Memory B cell (primary cell): ENCODE measurements around the gene NMT1.
"Not testable (repeated sequence)": the region's sequence is repeated elsewhere in the genome, so short reads cannot be mapped to it uniquely, and the experiment has no call there.

Experiments
- ATAC-seq: fragments of 150-1000 bp; cut with Tn5 transposase; 2 replicates; pipeline ENCODE4 v1.10.0; 2021; ENCODE audit warnings: low read depth, mild to moderate bottlenecking, moderate library complexity
- DNase-seq, 2 donors: peaks; one replicate each; pipeline ENCODE4 v3.0.0; 2022; ENCODE audit warnings: low spot score in 2 of 2
- H3K27ac Mint-ChIP-seq: one replicate; pipeline ENCODE4 v1.8.0; 2022; ENCODE audit warnings: mild to moderate bottlenecking, moderate library complexity, mixed read lengths
- H3K27me3 Mint-ChIP-seq: one replicate; pipeline ENCODE4 v1.8.0; 2022; ENCODE audit warnings: mixed read lengths
- H3K36me3 Mint-ChIP-seq: one replicate; pipeline ENCODE4 v1.8.0; 2022; ENCODE audit warnings: mild to moderate bottlenecking, mixed read lengths
- H3K4me1 Mint-ChIP-seq: one replicate; pipeline ENCODE4 v1.8.0; 2022; ENCODE audit warnings: mixed read lengths
- H3K4me3 Mint-ChIP-seq: one replicate; pipeline ENCODE4 v1.8.0; 2022; ENCODE audit warnings: mild to moderate bottlenecking, moderate library complexity, mixed read lengths
- H3K9me3 Mint-ChIP-seq: one replicate; pipeline ENCODE4 v1.8.0; 2022; ENCODE audit warnings: mixed read lengths

NMT1 gene

GRCh38 chr17:45121055-45121454 lies 59.9 kb downstream of the NMT1 start:
- Mint-ChIP-seq H3K4me3 (no peak overlapping the region), H3K27ac (no peak overlapping the region), H3K4me1 (no peaks in the 10 kb centered on the region), H3K36me3 (no peaks in the 10 kb centered on the region), H3K9me3 (no peaks in the 10 kb centered on the region), H3K27me3 (peaks cover 7% of the 10 kb centered on the region)
- ATAC-seq (no peak), DNase-seq (no peak)

GRCh38 chr17:45123076-45123770 lies 62.1 kb downstream of the NMT1 start:
- no peak overlapping the region for H3K27ac Mint-ChIP-seq
- H3K36me3 Mint-ChIP-seq: no peaks in the 10 kb centered on the region
- DNase-seq: no peak
- H3K4me3 Mint-ChIP-seq: no peak overlapping the region
- ATAC-seq: no peak
- no peaks in the 10 kb centered on the region for H3K4me1 Mint-ChIP-seq
- peaks cover 4% of the 10 kb centered on the region for H3K27me3 Mint-ChIP-seq
- no peaks in the 10 kb centered on the region for H3K9me3 Mint-ChIP-seq

DNA sequence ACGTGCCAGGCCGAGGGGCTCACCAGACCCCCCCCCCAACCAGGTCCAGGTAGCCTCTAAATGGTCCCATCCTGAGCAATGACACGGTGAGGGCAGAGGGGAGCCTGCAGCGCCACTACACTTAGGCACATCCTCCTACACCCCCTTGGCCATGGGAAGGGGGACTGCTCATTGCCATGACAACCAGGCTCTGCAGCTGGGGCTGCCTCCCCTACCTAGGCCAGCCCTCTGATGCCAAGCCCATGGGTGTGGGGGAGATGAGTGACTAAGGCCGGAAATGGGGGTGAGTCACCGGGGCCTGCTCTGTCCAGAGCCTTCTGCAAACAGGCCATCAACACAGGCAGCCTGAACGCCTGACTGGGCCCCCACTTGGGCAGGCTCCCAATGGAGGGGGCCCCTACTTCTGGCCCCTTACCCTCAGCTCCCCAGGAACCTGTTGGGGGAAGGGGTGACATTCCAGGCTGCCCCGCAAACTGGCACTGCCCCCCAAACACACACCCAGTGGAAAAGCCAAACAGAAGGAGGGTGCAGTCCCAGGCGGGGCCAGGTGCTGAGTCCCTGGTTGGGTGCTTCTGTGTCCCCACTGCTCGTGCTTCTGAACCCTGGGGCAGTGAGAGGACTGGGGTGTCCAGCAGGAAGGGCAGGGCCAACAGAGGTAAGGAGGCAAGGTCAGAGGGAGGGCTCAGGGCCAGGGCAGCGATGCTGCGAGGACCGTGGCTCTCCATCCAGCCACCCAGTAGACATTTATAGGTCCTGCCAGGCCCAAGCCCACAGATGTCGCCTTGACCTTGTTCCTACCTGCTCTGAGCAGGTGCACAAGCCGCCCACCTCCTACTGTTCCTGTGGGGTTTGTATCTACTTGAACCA lies 63.0 kb downstream of the NMT1 start:
- ATAC-seq (peak; percentile 17), DNase-seq (no peak)
- Mint-ChIP-seq H3K27me3 (peaks cover 4% of the 10 kb centered on the region), H3K27ac (no peak overlapping the region), H3K4me3 (no peak overlapping the region), H3K9me3 (no peaks in the 10 kb centered on the region), H3K4me1 (no peaks in the 10 kb centered on the region), H3K36me3 (no peaks in the 10 kb centered on the region)

DNA sequence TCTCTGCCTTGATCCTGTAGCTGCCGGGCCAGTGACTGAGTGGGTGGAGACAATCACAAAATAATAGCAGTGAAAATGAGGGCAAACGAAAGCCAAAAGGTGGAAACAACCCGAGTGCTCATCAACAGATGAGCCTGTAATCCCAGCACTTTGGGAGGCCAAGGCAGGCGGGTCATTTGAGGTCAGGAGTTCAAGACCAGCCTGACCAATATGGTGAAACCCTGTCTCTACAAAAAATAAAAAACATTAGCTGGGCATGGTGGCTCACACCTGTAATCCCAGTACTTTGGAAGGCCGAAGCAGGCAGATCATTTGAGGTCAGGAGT lies 63.6 kb downstream of the NMT1 start:
- DNase-seq, H3K4me1 Mint-ChIP-seq, ATAC-seq, H3K27me3 Mint-ChIP-seq, H3K36me3 Mint-ChIP-seq, H3K9me3 Mint-ChIP-seq, H3K27ac Mint-ChIP-seq, H3K4me3 Mint-ChIP-seq: not testable (repeated sequence)

DNA sequence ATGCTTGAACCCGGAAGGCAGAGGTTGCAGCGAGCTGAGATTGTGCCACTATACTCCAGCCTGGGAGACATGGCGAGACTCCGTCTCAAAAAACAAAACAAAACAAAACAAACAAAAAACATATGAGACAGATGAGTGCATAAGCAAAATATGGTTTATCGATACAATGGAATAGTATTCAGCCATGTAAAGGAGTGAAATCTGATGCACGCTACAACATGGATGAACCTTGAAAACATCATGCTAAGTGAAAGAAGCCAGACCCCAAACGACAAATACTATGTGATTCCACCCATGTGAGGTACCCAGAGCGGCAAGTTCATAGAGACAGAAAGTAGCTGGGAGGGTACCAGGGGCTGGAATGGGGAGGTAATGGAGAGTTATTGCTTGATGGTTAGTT lies 64.4 kb downstream of the NMT1 start:
- H3K9me3 Mint-ChIP-seq: no peaks in the 10 kb centered on the region
- H3K4me3 Mint-ChIP-seq: no peak overlapping the region
- no peak overlapping the region for H3K27ac Mint-ChIP-seq
- H3K27me3 Mint-ChIP-seq: peaks cover 5% of the 10 kb centered on the region
- DNase-seq (no peak), ATAC-seq (no peak)
- H3K4me1 Mint-ChIP-seq: no peaks in the 10 kb centered on the region
- no peaks in the 10 kb centered on the region for H3K36me3 Mint-ChIP-seq

GRCh38 chr17:45127207-45127547 lies 66.1 kb downstream of the NMT1 start:
- H3K4me1 Mint-ChIP-seq: no peaks in the 10 kb centered on the region
- H3K27me3 Mint-ChIP-seq: peaks cover 2% of the 10 kb centered on the region
- no peaks in the 10 kb centered on the region for H3K9me3 Mint-ChIP-seq
- no peak for DNase-seq
- H3K27ac Mint-ChIP-seq: no peak overlapping the region
- H3K4me3 Mint-ChIP-seq: no peak overlapping the region
- no peaks in the 10 kb centered on the region for H3K36me3 Mint-ChIP-seq
- ATAC-seq: no peak

GRCh38 chr17:45127548-45128300 lies 66.6 kb downstream of the NMT1 start:
- Mint-ChIP-seq H3K9me3 (no peaks in the 10 kb centered on the region), H3K36me3 (no peaks in the 10 kb centered on the region), H3K27ac (no peak overlapping the region), H3K4me1 (no peaks in the 10 kb centered on the region), H3K4me3 (no peak overlapping the region), H3K27me3 (peaks cover 2% of the 10 kb centered on the region)
- no peak for ATAC-seq
- DNase-seq: no peak

DNA sequence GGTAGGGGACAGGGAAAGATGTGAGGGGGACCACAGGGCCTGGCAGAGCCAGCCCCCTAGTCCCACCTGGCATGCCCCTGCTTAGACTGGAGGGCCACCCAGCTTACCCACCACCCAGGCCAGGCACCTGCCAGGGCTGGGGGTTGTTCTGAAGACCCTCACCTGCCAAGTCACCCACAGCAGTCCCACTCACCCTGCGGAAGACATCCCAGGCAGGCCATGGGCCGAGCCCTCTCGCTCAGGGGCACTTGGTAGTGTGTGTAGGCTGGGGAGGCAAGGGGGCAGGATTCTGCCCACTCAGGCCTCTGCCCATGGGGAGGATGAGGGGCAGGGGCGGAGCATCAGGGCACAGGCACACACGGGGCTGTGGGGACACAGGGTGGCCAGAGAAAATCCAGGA lies 67.2 kb downstream of the NMT1 start:
- no peak for ATAC-seq
- H3K4me3 Mint-ChIP-seq: no peak overlapping the region
- H3K36me3 Mint-ChIP-seq: no peaks in the 10 kb centered on the region
- H3K27me3 Mint-ChIP-seq: peaks cover 2% of the 10 kb centered on the region
- H3K4me1 Mint-ChIP-seq: no peaks in the 10 kb centered on the region
- no peak for DNase-seq
- H3K9me3 Mint-ChIP-seq: no peaks in the 10 kb centered on the region
- no peak overlapping the region for H3K27ac Mint-ChIP-seq

GRCh38 chr17:45128989-45129388 lies 67.9 kb downstream of the NMT1 start:
- no peak overlapping the region for H3K4me3 Mint-ChIP-seq
- ATAC-seq (no peak), DNase-seq (no peak)
- no peaks in the 10 kb centered on the region for H3K36me3 Mint-ChIP-seq
- peaks cover 2% of the 10 kb centered on the region for H3K27me3 Mint-ChIP-seq
- H3K4me1 Mint-ChIP-seq: peaks cover 3% of the 10 kb centered on the region
- H3K27ac Mint-ChIP-seq: no peak overlapping the region
- H3K9me3 Mint-ChIP-seq: no peaks in the 10 kb centered on the region

DNA sequence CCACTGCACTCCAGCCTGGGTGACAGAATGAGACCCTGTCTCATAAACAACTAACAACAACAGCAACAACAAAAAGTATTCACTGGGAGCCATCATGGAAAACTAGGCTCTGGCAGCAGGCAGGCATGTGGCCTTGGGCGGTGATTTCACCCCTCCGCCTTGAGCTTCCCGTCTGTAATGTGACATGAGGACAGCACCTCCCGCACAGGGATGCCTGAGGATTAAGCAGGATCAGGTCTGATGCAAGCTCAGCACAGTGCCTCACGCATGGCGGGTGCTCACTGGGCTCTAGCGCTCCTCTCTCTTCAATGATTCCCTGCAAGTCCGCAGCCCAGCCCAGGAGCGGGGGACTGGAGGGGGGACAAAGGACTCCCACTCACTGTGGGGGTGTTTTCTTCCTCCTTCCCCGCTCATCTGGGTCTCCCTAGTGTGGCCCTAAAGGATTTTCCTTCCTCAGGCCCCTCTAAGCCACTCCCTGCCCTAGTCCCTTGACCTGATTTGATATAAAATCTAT lies 68.4 kb downstream of the NMT1 start:
- H3K4me1 Mint-ChIP-seq: peaks cover 3% of the 10 kb centered on the region
- DNase-seq (no peak), ATAC-seq (no peak)
- no peaks in the 10 kb centered on the region for H3K9me3 Mint-ChIP-seq
- H3K27ac Mint-ChIP-seq: no peak overlapping the region
- H3K4me3 Mint-ChIP-seq: no peak overlapping the region
- no peaks in the 10 kb centered on the region for H3K36me3 Mint-ChIP-seq
- H3K27me3 Mint-ChIP-seq: peaks cover 2% of the 10 kb centered on the region

DNA sequence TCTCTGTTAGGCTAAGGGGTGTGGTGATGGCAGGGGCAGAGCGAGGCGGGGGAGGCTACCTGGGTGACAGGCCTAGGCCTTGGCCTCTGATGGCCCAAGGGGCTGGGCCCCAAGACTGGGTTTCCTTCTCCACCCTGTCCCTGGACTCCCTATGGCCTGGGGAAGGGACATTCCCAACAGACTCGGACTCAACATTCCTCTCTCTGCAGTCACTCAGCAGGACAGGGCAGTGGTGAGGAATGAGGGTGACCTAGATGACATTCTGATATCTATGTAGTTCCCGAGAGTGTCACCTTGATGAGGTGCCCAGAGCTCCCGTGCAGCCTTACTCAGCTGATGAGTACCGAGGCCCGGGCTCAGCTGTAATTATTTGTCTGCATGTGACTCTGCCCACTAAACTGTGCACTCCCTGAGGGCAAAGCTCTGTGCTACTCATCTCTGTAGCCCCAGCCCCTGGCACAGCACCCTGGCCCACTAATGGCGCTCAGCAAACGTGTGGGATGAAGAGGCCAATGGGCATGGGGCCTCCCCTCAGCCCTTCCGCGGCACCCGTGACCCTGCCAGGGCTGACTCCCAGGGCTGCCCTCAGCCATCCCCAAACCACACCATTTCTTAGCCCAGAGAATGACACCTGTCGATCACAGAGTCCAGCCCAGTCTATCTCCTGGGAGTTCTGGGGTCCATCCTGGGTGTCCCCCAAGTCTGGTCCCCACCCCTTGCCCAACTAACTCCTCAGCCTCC lies 69.0 kb downstream of the NMT1 start:
- ATAC-seq: no peak
- H3K9me3 Mint-ChIP-seq: no peaks in the 10 kb centered on the region

GRCh38 chr17:45130681-45131615 lies 69.8 kb downstream of the NMT1 start:
- peaks cover 2% of the 10 kb centered on the region for H3K27me3 Mint-ChIP-seq
- no peak for DNase-seq
- no peaks in the 10 kb centered on the region for H3K9me3 Mint-ChIP-seq
- no peaks in the 10 kb centered on the region for H3K36me3 Mint-ChIP-seq
- peak overlapping the region; percentile 75 for H3K4me3 Mint-ChIP-seq
- H3K4me1 Mint-ChIP-seq: peaks cover 3% of the 10 kb centered on the region
- ATAC-seq: no peak
- H3K27ac Mint-ChIP-seq: no peak overlapping the region

More for the DNA sequence above, 69.0 kb downstream of the NMT1 start:
- DNase-seq: no peak
- Mint-ChIP-seq H3K4me3 (peak overlapping the region; percentile 8), H3K36me3 (no peaks in the 10 kb centered on the region), H3K27ac (no peak overlapping the region), H3K27me3 (peaks cover 2% of the 10 kb centered on the region), H3K4me1 (peaks cover 3% of the 10 kb centered on the region)
